HepG2 (cell line): ENCODE results near the gene PRKN.

ENCODE experiments used
- EZH2 ChIP-seq: conservative IDR thresholded peaks from 2 replicates; pipeline ENCODE4 v1.6.1; 2012; ENCODE audit warnings: mild to moderate bottlenecking, low read depth, low read length, moderate library complexity
- KDM5A ChIP-seq: fragments of 200-600 bp; sonication (generic); IDR thresholded peaks from 2 replicates; pipeline ENCODE4 v1.7.0; 2018; ENCODE audit warnings: antibody characterized with exemption, mild to moderate bottlenecking, low read length, borderline replicate concordance
- NFIC ChIP-seq: IDR thresholded peaks from 2 replicates; pipeline ENCODE4 v1.6.1; 2012; ENCODE audit warnings: mild to moderate bottlenecking, low read length, inconsistent platforms
- POLR2AphosphoS5 ChIP-seq: IDR thresholded peaks from 2 replicates; pipeline ENCODE4 v1.6.1; 2012; ENCODE audit warnings: low read depth, low read length
- SMC3 ChIP-seq: IDR thresholded peaks from 2 replicates; pipeline ENCODE4 v1.6.1; 2011; ENCODE audit warnings: low read length, improper control_type of control experiment
- ZBTB43 ChIP-seq: sonication (generic); formaldehyde crosslinking; conservative IDR thresholded peaks from 2 replicates; pipeline ENCODE4 v1.4.0; 2020; ENCODE audit warnings: missing genetic modification reagents
- ZFY ChIP-seq: sonication (generic); formaldehyde crosslinking; IDR thresholded peaks from 2 replicates; pipeline ENCODE4 v1.4.0; 2020; ENCODE audit warnings: missing genetic modification reagents
- ZNF704 ChIP-seq: sonication (generic); formaldehyde crosslinking; IDR thresholded peaks from 2 replicates; pipeline ENCODE4 v1.8.1; 2023; ENCODE audit warnings: mild to moderate bottlenecking, inconsistent platforms, moderate library complexity, missing genetic modification reagents, borderline replicate concordance
- ZNF749 ChIP-seq: sonication (generic); formaldehyde crosslinking; IDR thresholded peaks from 2 replicates; pipeline ENCODE4 v1.8.0; 2022; ENCODE audit warnings: mild to moderate bottlenecking, missing genetic modification reagents, moderate library complexity, borderline replicate concordance
- ZNF772 ChIP-seq: sonication (generic); formaldehyde crosslinking; IDR thresholded peaks from 2 replicates; pipeline ENCODE4 v1.5.0; 2020; ENCODE audit warnings: mild to moderate bottlenecking, missing genetic modification reagents
- TF ChIP-seq, protein P1 (sequence below): sonication (generic); formaldehyde crosslinking; IDR thresholded peaks from 2 replicates; pipeline ENCODE4 v1.5.1; 2020; ENCODE audit warnings: mild to moderate bottlenecking, moderate library complexity, missing genetic modification reagents

GRCh38 chr6:161377116-161377515, 1350.5 kb downstream of the PRKN start:
- TF ChIP-seq NFIC (no peak), EZH2 (no peak), SMC3 (no peak), ZNF772 (no peak), ZFY (no peak), KDM5A (no peak), ZBTB43 (CRISPR knock-in tag) (no peak), ZNF749 (no peak), POLR2AphosphoS5 (no peak), ZNF704 (CRISPR knock-in tag) (no peak)
- TF ChIP-seq, protein P1, sequence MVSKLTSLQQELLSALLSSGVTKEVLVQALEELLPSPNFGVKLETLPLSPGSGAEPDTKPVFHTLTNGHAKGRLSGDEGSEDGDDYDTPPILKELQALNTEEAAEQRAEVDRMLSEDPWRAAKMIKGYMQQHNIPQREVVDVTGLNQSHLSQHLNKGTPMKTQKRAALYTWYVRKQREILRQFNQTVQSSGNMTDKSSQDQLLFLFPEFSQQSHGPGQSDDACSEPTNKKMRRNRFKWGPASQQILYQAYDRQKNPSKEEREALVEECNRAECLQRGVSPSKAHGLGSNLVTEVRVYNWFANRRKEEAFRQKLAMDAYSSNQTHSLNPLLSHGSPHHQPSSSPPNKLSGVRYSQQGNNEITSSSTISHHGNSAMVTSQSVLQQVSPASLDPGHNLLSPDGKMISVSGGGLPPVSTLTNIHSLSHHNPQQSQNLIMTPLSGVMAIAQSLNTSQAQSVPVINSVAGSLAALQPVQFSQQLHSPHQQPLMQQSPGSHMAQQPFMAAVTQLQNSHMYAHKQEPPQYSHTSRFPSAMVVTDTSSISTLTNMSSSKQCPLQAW (CRISPR knock-in tag): no peak
